BJ (cell line): Measurements from ENCODE around the gene GRM2. TPM values are rescaled to one million over a fixed set of nuclear protein-coding genes. Genes with fewer than 3 reads are reported as not detected.

Experiments used
- CTCF ChIA-PET: fragments of 350-600 bp; formaldehyde crosslinking; extraction: SDS; loops from one replicate; lab custom pipeline; 2021; ENCODE audit warnings: antibody characterized with exemption, inconsistent platforms; lab: Yijun Ruan, JAX
- POLR2A ChIA-PET: fragments of 300-600 bp; sonication (Branson Sonifier 250); formaldehyde crosslinking; extraction: SDS; loops from one replicate; lab custom pipeline; 2021; ENCODE audit warnings: antibody characterized with exemption; lab: Charles Lee
- DNase-seq: peaks from one replicate; pipeline ENCODE4 v3.0.0-alpha.2; 2011; ENCODE audit warnings: low read depth
- H3K27me3 ChIP-seq: 2 replicates; pipeline ENCODE4 v1.6.0; 2011; ENCODE audit warnings: low read length; ENCODE audit not compliant: control insufficient read depth, insufficient read depth
- H3K36me3 ChIP-seq: 2 replicates; pipeline ENCODE4 v1.5.1; 2011; ENCODE audit warnings: low read length; ENCODE audit not compliant: control insufficient read depth, insufficient read depth
- H3K4me3 ChIP-seq: 2 replicates; pipeline ENCODE4 v1.5.1; 2011; ENCODE audit warnings: low read depth, mild to moderate bottlenecking, control low read depth, low read length
- polyA plus RNA-seq: library from polyadenylated mRNA; depleted of rRNA; stranded (reverse); fragments of >200 nt; gene quantifications from 2 replicates; pipeline ENCODE4 v1.2.3, GENCODE V29; 2011
- TF ChIP-seq, protein P1 (sequence below): IDR thresholded peaks from 2 replicates; pipeline ENCODE4 v1.5.1; 2011; ENCODE audit warnings: low read depth, mild to moderate bottlenecking, control low read depth, inconsistent platforms, low read length, moderate library complexity; ENCODE audit not compliant: insufficient read depth

GRM2 gene
- polyA plus RNA-seq, 1 experiment = 0.09 TPM

DNA sequence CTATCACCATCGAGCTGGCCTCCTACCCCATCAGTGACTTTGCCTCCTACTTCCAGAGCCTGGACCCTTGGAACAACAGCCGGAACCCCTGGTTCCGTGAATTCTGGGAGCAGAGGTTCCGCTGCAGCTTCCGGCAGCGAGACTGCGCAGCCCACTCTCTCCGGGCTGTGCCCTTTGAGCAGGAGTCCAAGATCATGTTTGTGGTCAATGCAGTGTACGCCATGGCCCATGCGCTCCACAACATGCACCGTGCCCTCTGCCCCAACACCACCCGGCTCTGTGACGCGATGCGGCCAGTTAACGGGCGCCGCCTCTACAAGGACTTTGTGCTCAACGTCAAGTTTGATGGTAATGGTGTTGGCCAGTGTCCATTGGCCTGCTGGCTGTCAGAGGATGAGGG lies 6.1 kb downstream of the GRM2 start:
- TF ChIP-seq, protein P1, sequence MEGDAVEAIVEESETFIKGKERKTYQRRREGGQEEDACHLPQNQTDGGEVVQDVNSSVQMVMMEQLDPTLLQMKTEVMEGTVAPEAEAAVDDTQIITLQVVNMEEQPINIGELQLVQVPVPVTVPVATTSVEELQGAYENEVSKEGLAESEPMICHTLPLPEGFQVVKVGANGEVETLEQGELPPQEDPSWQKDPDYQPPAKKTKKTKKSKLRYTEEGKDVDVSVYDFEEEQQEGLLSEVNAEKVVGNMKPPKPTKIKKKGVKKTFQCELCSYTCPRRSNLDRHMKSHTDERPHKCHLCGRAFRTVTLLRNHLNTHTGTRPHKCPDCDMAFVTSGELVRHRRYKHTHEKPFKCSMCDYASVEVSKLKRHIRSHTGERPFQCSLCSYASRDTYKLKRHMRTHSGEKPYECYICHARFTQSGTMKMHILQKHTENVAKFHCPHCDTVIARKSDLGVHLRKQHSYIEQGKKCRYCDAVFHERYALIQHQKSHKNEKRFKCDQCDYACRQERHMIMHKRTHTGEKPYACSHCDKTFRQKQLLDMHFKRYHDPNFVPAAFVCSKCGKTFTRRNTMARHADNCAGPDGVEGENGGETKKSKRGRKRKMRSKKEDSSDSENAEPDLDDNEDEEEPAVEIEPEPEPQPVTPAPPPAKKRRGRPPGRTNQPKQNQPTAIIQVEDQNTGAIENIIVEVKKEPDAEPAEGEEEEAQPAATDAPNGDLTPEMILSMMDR = no peak
- POLR2A ChIA-PET = no interaction called here
- H3K4me3 ChIP-seq = no peak overlapping the region
- CTCF ChIA-PET = no interaction called here
- no peaks in the 10 kb centered on the region for H3K36me3 ChIP-seq
- no peak for DNase-seq
- 0 out of 2 replicates have a peak, but pooled peaks cover 2% of the 10 kb centered on the region for H3K27me3 ChIP-seq

GRCh38 chr3:51715231-51715976 lies 8.5 kb downstream of the GRM2 start:
- H3K27me3 ChIP-seq = no peaks in the 10 kb centered on the region
- TF ChIP-seq, protein P1 = no peak
- H3K4me3 ChIP-seq = no peak overlapping the region
- ChIA-PET CTCF (no interaction called here), POLR2A (no interaction called here)
- no peaks in the 10 kb centered on the region for H3K36me3 ChIP-seq
- no peak for DNase-seq

- ChIA-PET POLR2A (no interaction called here), CTCF (interaction anchor here (0.9 kb wide), 1 partner anchor 11 kb away, joined by 4 read pairs; no protein-coding TSS in a partner anchor)
- TF ChIP-seq, protein P1 = no peak
- no peak for DNase-seq
- Histone ChIP-seq H3K36me3 (no peaks in the 10 kb centered on the region), H3K4me3 (no peak overlapping the region), H3K27me3 (no peaks in the 10 kb centered on the region)
Measured at GRCh38 chr3:51715977-51716294, 9.1 kb downstream of the GRM2 start.

GRCh38 chr3:51716805-51717204 lies 9.9 kb downstream of the GRM2 start:
- Histone ChIP-seq H3K4me3 (no peak overlapping the region), H3K27me3 (no peaks in the 10 kb centered on the region), H3K36me3 (no peaks in the 10 kb centered on the region)
- DNase-seq = no peak
- POLR2A ChIA-PET = no interaction called here
- TF ChIP-seq, protein P1 = no peak
- CTCF ChIA-PET = interaction anchor here (0.9 kb wide), 1 partner anchor 10 kb away, joined by 4 read pairs; no protein-coding TSS in a partner anchor

DNA sequence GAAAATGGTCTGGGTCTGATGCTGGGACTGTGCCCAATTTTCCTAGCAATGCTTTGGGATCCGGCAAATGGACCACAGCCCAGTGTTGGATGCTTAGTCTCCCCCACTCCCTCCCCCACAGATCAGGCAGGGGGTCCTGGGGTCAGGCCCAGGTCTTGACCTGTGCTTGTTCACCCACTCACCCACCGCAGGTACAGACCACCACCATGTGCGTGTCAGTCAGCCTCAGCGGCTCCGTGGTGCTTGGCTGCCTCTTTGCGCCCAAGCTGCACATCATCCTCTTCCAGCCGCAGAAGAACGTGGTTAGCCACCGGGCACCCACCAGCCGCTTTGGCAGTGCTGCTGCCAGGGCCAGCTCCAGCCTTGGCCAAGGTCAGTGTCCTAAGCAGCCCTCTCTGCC lies 10.6 kb downstream of the GRM2 start:
- no peaks in the 10 kb centered on the region for H3K36me3 ChIP-seq
- peaks cover 2% of the 10 kb centered on the region; the same call in 1 of the 2 replicates for H3K27me3 ChIP-seq
- ChIA-PET CTCF (interaction anchor here (0.6 kb wide), 1 partner anchor 32 kb away, joined by 3 read pairs; no protein-coding TSS in a partner anchor), POLR2A (no interaction called here)
- no peak overlapping the region for H3K4me3 ChIP-seq
- no peak for DNase-seq
- TF ChIP-seq, protein P1 = no peak
